Kidney (tissue), 14 donors: ENCODE data around the gene RAB40B. TPM values are rescaled to one million over a fixed set of nuclear protein-coding genes. Genes with fewer than 3 reads are reported as not detected.

Experiments
- DNase-seq, 5 donors: peaks; one replicate each; pipeline ENCODE4 v3.0.0-alpha.2; 2013 to 2020
- FAIRE-seq: peaks from 2 replicates; lab custom pipeline; 2012; peaks lifted over from hg19 to GRCh38; lab: Jason Lieb, UNC
- H3K27ac ChIP-seq, 2 donors: one replicate each; pipeline ENCODE4 v1.7.0; 2013; ENCODE audit warnings: low read depth in 2 of 2, low read length in 2 of 2, inconsistent platforms in 1 of 2
- H3K27me3 ChIP-seq: one replicate; pipeline ENCODE4 v1.7.1; 2013; ENCODE audit warnings: low read length, inconsistent platforms; ENCODE audit not compliant: control insufficient read depth, insufficient read depth
- H3K36me3 ChIP-seq, 3 donors: one replicate each; pipeline versions ENCODE4 v1.7.0 to v1.7.1; 2013; ENCODE audit warnings: low read length in 3 of 3, control low read depth in 1 of 3, inconsistent platforms in 1 of 3; ENCODE audit not compliant: insufficient read depth in 3 of 3, control insufficient read depth in 2 of 3
- H3K4me1 ChIP-seq, 3 donors: one replicate each; pipeline versions ENCODE4 v1.7.0 to v1.7.1; 2013; ENCODE audit warnings: low read length in 3 of 3, inconsistent platforms in 1 of 3, low read depth in 1 of 3; ENCODE audit not compliant: control insufficient read depth in 2 of 3, insufficient read depth in 2 of 3
- H3K4me3 ChIP-seq, 3 donors: one replicate each; pipeline versions ENCODE4 v1.7.0 to v1.8.1; 2013; ENCODE audit warnings: low read length in 3 of 3, control low read depth in 1 of 3, inconsistent platforms in 1 of 3
- H3K9ac ChIP-seq, 3 donors: one replicate each; pipeline versions ENCODE4 v1.7.0 to v1.7.1; 2013; ENCODE audit warnings: low read length in 3 of 3, control low read depth in 1 of 3, inconsistent platforms in 1 of 3
- H3K9me3 ChIP-seq, 3 donors: one replicate each; pipeline versions ENCODE4 v1.7.0 to v1.7.1; 2013; ENCODE audit warnings: low read length in 3 of 3, control low read depth in 1 of 3, inconsistent platforms in 1 of 3; ENCODE audit not compliant: control insufficient read depth in 2 of 3, insufficient read depth in 1 of 3
- intact Hi-C: fragments of 100-400 bp; cut with DNase I; formaldehyde crosslinking; loops from one replicate; pipeline ENCODE4 v1.11.1; 2022
- polyA plus RNA-seq: library from polyadenylated mRNA; stranded (reverse); fragments of 350-450 nt; fragmentation: Illumina TruSeq; extraction: RNeasy Lipid Tissue Mini Kit (QIAGEN cat#74804); gene quantifications from one replicate; pipeline ENCODE4 v1.2.3, GENCODE V29; 2014; ENCODE audit warnings: low read depth, low replicate concordance; ENCODE audit not compliant: insufficient read depth
- total RNA-seq: library from RNA; stranded (reverse); fragmentation: NEBNext Ultra II Directional; extraction: Animal tissue kit (Norgen Biotek cat#: 25700); gene quantifications from one replicate; pipeline ENCODE4 v1.2.1, GENCODE V29; 2021
- TF ChIP-seq, protein P1 (sequence below): IDR thresholded peaks from 3 replicates; pipeline ENCODE4 v1.5.1; 2012; ENCODE audit warnings: mild to moderate bottlenecking, moderate library complexity, borderline replicate concordance; ENCODE audit not compliant: insufficient read depth; ENCODE audit errors: extremely low read depth
- donor health status: control.
- donor health status: control.
- donor health status: control.
- donor health status: control.
- donor health status: control.
- donor health status: DM: yes; HTN: yes; CAD: no.
- donor health status: Normal renal cell carcinoma (clear cell type).

The RAB40B gene
- total and polyA plus RNA-seq, 2 donors from 2014 or later, result 21.7 to 36.1 TPM

DNA sequence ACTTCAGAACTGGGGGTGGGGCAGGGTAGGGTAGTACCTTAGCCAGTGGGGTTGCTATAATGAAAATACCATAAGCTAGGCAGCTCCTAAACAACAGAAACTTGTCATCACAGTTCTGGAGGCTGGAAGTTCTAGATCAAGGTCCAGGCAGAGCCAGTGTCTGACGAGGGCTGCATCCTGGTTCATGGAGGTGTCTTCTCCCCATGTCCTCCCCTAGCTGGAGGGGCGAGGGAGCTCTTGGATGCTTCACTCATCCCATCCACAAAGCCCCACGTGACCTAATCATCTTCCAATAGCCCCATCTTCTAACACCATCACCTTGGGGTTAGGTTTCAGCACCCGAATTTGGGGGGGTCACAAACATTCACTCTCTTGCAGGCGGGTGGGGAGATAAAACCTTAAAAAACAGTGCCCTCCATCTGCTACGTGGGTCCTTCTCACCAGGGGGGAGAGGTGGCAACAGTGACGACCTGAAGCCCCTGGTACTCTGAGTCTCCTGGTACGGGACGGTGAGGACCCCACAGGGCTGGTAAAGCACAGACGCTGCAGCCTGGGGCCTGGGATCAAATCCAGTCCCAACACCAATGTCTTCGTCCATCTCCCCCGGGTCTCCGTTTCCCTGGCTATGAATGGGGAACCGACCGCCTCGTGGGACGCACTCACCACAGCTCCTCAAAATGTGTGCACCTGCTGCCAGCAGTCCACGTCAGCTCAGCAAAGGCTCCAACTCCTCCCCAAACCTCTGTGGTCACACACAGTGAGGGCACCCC lies 22.8 kb downstream of the RAB40B start:
- H3K9ac ChIP-seq, result no peak overlapping the region
- H3K4me3 ChIP-seq, result no peak overlapping the region
- no peaks in the 10 kb centered on the region for H3K4me1 ChIP-seq
- no peak for FAIRE-seq
- H3K36me3 ChIP-seq, result no peaks in the 10 kb centered on the region
- no peaks in the 10 kb centered on the region for H3K9me3 ChIP-seq
- intact Hi-C loops, result no loop called here
- no peak for DNase-seq
- TF ChIP-seq, protein P1, sequence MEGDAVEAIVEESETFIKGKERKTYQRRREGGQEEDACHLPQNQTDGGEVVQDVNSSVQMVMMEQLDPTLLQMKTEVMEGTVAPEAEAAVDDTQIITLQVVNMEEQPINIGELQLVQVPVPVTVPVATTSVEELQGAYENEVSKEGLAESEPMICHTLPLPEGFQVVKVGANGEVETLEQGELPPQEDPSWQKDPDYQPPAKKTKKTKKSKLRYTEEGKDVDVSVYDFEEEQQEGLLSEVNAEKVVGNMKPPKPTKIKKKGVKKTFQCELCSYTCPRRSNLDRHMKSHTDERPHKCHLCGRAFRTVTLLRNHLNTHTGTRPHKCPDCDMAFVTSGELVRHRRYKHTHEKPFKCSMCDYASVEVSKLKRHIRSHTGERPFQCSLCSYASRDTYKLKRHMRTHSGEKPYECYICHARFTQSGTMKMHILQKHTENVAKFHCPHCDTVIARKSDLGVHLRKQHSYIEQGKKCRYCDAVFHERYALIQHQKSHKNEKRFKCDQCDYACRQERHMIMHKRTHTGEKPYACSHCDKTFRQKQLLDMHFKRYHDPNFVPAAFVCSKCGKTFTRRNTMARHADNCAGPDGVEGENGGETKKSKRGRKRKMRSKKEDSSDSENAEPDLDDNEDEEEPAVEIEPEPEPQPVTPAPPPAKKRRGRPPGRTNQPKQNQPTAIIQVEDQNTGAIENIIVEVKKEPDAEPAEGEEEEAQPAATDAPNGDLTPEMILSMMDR, result no peak
- H3K27ac ChIP-seq, result no peak overlapping the region
- no peaks in the 10 kb centered on the region for H3K27me3 ChIP-seq

DNA sequence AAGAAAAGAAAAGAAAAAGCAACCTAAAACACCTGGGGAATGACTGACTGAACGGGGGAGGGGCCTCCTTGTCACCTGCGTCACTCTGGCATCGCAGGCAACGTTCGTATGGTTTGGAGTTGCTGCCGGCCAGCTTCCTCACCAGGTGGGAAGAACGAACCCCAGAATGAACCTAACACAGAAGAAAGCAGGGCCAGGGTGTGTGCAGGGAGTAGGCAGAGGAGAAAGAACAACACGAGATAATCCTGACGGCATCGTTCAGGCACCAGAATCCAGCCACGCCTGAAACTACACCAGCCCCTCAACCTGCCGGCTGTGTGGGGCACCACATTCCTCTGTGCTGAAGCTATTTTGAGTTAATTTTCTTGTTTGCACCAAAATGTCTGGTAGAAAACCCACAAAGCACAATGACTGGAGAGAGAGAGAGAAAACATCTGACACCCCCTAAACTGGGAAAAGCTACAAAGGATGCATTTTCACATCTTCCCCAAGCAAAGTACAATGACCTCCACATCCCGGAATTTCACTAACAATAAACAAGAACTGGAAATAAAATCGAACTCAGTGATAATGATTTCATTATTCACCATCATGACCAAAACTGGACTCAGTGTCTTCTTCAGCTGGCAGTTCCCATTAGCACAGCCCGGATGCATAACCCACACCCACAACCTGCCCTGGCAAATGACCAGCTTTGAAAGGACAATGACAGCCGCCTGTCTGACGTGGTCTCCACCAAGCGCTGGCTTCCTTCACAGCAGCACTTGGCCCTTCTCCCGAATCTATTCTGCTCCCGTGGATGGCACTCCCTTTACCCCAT lies 23.6 kb downstream of the RAB40B start:
- Histone ChIP-seq H3K9ac (no peak overlapping the region), H3K4me3 (no peak overlapping the region), H3K9me3 (no peaks in the 10 kb centered on the region), H3K27ac (no peak overlapping the region), H3K27me3 (no peaks in the 10 kb centered on the region), H3K36me3 (no peaks in the 10 kb centered on the region), H3K4me1 (no peaks in the 10 kb centered on the region)
- intact Hi-C loops, result no loop called here
- FAIRE-seq (no peak), DNase-seq (no peak)
- TF ChIP-seq, protein P1, result no peak

DNA sequence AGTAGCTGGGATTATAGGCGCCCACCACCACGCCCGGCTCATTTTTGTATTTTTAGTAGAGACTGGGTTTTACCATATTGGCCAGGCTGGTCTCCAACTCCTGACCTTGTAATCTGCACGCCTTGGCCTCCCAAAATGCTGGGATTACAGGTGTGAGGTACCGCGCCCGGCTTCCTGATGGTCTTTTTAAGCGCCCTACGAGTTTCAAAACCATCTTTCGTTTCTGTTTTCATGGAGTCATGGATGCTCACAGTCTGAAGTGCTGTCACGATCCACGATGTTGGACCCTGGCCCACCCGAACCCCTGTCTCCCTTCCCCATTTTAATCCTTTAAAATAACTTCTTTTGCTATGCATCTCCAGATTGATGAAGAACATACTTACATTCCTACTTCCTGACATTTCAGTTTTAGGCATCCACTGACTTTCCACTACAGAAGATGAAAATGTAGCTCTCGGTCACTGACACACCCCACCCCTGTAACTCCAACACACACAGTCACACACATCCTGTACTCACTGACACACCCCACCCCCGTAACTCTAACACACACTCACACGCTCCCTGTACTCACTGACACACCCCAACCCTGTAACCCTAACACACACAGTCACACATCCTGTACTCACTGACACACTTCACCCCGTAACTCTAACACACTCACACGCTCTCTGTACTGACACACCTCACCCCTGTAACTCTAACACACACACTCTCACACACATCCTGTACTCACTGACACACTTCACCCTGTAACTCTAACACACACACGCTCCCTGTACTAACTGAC lies 27.6 kb downstream of the RAB40B start:
- no peak for DNase-seq
- no peak overlapping the region for H3K9ac ChIP-seq

More for the DNA sequence above, 27.6 kb downstream of the RAB40B start:
- Histone ChIP-seq H3K9me3 (no peaks in the 10 kb centered on the region), H3K36me3 (no peaks in the 10 kb centered on the region), H3K4me1 (peaks cover 0 to 3% (median 0%) of the 10 kb centered on the region in 3 donors), H3K27me3 (no peaks in the 10 kb centered on the region), H3K4me3 (peak overlapping the region in 1 of 3 donors; percentile 30), H3K27ac (no peak overlapping the region)
- no peak for FAIRE-seq
- TF ChIP-seq, protein P1, result no peak
- intact Hi-C loops, result no loop called here
